Measurements from ENCODE around the gene KIAA0319L.

GRCh38 chr1:35466120-35466519 is 91.1 kb downstream of the KIAA0319L start:
- no peak for TF ChIP-seq BHLHE40 (IDR thresholded peaks at IDR 0.05; ENCODE audit: borderline replicate concordance)
- no peak for TF ChIP-seq ZNF384 (IDR thresholded peaks at IDR 0.05)
- no peak for TF ChIP-seq SP1 (IDR thresholded peaks at IDR 0.05)
- no peak for TF ChIP-seq FOXA1 (IDR thresholded peaks at IDR 0.05)
- TF ChIP-seq LEF1 (IDR thresholded peaks at IDR 0.05; ENCODE audit: borderline replicate concordance), result no peak
- TF ChIP-seq ARNT (IDR thresholded peaks at IDR 0.05), result no peak
- no peak for TF ChIP-seq FOXM1 (IDR thresholded peaks at IDR 0.05; ENCODE audit: borderline replicate concordance)
- TF ChIP-seq FOXK2 (IDR thresholded peaks at IDR 0.05), result no peak
- no peak for TF ChIP-seq NFRKB (IDR thresholded peaks at IDR 0.05)
